ENCODE data around the gene TIFAB.

TIFAB gene

DNA sequence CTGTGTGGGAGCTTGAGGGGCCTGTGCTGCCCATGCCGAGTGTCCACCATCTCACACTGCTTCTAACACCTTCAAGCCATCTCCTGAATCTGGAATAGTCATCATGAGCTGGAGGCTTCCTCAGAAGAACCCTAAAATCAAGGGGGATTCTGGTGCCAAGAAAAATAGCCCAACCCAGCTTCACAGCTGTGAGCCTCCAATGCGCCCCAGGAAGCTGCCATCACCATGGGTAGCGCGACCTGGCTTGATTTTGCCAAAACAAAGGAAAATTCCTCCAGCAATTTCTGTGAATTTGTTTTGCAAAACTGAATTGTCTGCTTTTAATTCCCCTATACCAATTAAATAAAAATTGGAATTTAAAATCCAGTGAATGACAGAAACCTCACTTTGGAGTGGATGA is 6.2 kb upstream of the TIFAB start:
- no peak for DNase-seq (ENCODE audit: low read depth)

DNA sequence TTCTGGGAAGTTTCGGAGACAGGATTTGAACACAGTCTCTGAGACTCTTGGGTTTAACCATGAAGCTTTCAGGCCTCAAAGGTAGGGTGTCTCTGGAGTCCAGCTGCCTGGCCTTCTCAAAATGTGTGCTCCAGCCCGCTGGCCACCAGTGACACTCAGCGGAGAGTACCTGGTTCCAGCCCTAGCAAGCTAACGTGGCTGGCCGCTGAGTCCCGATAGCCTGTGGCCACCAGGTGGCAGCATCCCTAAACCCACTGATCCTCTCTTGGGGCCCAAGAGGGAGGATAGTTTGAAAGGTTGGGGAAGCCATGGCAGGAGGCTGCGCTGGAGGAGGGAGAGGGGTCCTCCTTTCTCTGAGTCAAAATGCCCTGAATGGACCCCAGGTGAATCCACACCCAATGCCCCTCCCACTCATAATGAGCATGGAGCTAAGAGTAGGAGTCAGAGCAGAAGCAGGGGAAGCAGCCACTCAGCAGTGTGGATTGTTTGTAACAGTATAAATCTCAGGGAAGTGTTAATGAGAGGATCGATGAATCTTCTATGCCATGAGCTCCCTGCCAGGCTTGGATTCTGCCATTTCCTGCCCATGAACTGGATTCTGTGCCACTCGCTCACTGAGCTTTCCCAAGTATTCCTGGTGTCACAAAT is 5.4 kb upstream of the TIFAB start:
- peak; percentile 37 for DNase-seq (ENCODE audit: low read depth)

DNA sequence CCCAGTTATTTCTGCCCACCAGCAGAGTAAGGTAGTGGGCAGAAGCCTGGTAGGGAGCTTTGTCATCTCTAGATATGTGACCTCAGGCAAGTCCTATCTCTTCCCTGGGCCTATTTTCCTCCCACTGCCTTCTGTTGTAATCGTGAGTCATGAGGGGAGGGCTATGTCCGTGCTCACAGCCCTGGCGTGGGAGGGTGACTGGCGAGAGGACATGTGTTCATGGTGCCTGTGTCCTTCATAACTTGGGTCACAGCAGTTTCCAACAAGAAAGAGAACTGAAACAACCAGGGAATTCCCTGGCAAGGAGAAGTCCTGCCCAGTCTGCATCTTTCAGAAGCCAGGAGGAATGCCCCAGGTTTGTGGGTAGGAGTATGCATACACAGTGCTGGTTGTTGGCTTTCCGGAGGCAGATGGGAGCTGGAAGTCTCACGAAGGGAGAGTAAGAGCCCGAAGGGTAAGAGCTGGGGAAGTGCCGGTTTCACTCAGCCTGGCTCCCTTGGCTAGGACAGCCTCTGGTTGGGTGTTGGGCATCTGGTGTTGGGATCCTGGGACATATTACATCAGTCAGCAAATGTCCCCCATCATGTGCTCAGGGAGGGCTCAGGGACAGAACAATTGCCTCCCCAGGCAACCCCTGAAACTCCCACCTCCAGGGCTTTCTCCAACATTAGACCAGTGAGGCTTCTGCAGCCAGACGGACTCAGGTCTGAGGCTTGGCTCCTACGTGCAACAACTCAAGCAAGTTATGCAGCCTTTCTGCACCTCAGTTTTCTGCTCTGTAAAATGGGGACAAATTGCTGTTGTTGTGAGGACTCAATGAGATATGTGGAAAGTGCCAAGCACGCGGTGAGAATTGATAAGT is 4.3 kb upstream of the TIFAB start:
- no peak for DNase-seq (ENCODE audit: low read depth)

DNA sequence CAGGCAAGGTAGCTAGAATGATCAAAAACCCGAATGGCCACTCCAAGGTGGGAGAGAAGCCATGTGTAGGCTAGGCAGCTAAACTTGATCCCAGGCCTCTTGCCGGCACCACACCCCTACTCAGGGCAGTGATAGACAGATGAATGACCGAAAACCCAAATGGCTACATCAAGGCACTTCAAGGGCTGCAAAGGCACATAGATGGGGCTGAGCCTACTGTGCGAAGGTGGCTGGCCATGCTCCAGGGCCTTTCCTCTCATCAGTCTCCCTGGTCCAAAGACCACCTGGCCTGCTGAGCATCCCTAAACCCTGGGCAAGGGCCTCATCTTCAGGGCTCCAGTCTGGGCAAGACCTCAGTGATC is 3.7 kb upstream of the TIFAB start:
- DNase-seq (ENCODE audit: low read depth): no peak

DNA sequence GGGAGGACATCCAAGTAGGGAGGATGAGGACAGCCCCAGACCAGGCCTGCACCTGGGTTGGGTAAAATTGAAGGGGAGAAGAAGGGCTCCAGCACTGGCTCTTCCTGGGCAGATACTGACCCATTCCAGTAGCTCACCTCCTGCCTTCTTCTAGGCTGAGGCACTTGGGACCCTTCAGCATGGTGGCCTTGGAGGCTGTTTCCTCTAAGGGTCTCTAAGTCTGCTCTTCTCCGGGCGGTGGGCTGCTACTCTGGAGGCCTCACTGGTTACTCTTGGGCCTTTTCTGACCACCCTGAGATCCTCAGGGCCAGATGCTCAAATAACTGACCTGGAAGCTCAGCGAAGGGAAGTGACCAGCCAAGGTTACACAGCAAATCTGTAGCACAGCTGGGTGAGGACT is 2.8 kb upstream of the TIFAB start:
- DNase-seq (ENCODE audit: low read depth): no peak

DNA sequence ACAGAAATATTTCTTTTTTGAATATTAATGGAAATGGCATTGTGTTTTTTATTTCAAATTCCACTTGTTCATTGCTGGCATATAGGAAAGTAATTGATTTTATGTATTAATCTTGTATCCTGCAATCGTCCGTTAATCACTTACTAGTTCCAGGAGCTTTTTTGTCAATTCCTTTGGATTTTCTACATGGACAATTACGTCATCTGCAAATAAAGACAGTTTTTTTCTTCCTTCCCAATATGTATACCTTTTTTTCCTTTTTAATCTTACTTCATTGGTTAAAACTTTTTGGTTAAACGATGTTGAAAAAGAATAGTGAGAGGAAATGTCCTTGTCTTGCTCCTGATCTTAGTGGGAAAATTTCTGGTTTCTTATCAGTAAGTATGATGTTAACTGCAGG is 1.5 kb upstream of the TIFAB start:
- no peak for DNase-seq (ENCODE audit: low read depth)

DNA sequence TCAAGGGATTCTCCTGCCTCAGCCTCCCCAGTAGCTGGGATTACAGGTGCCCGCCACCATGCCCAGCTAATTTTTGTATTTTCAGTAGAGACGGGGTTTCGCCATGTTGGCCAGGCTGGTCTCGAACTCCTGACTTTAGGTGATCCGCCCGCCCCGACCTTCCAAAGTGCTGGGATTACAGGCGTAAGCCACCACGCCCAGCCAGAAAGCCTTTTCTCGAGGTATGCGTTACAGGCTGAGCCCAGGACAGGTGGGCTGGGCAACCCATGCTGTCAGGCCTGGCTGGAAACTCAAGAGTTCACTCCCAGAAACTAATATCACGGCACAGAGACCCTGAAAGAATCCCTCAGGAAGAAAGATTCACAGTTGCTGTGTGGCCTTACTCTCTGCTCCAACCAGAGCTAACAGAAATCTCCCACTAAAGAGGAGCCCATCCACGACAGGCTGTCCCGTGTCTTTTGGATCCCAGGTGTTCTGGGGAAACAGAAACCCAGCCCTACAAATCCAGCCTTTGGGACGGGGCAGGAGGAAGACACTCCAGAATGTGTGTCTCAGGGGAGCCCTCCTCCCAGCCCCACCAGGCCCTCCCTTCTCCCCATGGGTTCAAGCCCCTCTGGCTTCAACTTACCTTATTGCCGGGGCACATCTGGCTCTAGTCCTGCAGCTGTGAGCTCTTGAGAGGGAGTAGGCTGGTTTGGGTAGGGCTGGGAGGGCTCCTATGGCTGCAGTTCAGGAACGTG is 400 bp downstream of the TIFAB start:
- no peak for DNase-seq (ENCODE audit: low read depth)

DNA sequence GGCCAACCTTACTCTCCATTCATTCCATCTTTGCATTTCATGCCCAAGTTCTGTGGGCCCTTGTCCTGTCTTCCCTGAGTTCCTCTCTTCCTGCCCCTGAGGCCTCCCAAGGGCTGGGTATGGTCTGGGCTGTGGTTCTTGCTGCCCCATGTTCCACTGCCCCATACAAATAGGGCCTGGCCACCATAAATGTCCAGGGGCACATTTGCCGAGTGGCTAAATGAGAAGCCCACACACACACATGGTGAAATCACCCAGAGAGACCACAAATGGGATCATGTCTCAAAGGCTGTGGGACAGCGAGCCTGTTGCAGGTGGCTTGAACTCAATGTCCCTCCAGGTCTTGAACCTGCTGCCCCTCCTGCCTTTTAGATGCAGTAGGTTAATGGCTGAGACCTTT is 1.2 kb downstream of the TIFAB start:
- DNase-seq (ENCODE audit: low read depth): no peak

DNA sequence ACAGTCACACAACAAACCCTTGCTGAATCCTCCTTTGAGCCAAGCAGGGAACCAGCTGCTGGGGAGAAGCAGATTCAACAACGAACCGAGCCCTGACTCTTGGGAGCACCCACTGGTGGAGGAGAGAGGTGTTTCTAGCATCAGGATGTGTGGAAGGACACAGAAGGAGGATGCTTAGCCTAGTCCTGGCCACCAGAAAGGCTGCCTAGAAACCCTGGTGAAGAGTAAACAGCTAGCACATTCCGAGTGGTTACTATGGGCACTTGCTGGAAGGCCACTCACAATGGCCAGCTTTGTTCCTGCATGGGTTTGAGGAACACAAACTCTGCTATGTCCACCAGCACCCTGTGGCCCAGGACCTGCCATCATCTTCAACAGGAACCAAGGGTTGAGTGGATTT is 1.8 kb downstream of the TIFAB start:
- DNase-seq (ENCODE audit: low read depth): no peak

DNA sequence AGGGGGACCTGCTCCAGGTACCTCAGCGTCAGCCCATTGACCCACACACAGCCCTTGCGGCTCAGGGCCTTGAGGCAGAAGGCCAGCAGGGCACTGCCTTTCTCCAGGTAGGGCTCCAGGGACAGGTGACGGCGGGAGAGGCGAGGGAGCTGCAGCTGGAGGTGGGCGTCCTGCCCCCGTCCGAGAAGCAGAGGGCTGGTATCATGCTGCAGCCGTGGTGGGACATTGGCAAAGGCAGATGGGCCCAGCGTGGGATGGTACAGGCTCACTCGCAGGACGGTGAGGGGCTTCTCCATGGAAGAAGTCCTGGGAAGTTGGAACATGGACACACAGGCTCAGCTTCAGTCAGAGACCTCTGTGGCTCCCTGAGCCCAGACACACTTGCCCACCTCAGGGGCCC is 2.5 kb downstream of the TIFAB start:
- DNase-seq (ENCODE audit: low read depth): no peak

DNA sequence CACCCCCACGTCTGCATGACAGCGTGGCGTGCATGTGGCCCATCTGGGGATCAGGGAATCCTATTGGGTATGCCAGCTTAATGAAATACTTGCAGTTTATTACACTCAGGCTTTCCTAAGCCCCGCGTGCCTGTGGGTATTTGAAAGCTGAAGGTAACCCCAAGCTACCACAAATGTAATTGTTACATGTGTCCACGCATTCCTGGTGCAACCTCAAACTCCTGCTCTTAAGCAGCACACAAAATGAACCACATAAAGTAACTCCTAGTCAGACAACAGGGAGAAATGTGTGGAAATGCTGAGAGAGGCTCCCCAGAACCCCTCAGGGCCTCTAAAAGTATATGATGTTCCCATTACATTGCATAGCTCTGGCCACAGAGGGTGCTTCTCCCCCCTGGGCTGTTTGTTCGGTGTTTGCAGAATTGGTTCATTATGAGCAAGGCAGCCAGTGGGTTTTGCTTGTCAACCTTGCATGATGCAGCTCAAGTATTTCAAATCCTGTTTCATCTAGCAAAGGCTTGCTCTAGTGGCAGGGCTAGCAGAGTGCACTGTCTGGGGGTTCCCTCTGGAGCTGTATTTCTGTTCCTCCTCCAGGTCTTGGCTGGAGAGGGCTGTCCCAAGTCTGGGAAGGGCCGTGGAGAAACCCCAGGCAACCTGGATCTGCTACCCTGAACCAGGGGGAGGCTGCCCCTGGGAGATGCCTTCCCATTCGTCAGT is 3.2 kb downstream of the TIFAB start:
- DNase-seq (ENCODE audit: low read depth): no peak

DNA sequence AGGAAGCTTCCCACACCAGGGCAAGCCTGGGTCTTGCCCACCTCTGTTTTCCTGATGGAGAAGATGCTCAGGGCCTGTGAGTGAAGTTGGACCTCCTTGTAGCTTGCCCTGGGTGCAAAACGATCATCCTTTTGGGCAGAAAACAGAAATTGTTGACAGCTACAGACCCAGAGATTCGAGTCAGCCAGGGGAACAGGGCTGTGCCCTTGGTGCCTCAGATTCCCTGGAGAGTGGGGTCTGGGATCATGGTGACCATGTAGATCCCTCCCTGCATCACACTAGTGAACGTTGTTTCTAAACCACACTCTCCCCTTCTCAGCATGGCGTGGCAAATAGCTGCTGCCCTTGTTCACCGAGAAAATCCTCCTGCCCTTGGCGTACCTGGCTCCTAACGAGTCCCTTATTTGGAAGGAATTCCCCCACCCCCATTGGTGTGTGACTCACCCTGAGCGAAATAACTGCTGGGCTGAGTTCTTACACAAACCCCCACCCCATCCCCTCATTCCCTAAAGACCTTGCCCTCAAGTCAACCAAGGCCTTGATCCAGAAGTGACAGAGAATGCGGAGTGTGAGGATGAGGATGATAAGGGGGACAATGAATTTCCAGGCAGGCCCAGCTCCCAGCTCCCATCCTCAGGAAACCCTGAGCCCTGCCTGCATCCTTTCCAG is 3.9 kb downstream of the TIFAB start:
- DNase-seq (ENCODE audit: low read depth): no peak

DNA sequence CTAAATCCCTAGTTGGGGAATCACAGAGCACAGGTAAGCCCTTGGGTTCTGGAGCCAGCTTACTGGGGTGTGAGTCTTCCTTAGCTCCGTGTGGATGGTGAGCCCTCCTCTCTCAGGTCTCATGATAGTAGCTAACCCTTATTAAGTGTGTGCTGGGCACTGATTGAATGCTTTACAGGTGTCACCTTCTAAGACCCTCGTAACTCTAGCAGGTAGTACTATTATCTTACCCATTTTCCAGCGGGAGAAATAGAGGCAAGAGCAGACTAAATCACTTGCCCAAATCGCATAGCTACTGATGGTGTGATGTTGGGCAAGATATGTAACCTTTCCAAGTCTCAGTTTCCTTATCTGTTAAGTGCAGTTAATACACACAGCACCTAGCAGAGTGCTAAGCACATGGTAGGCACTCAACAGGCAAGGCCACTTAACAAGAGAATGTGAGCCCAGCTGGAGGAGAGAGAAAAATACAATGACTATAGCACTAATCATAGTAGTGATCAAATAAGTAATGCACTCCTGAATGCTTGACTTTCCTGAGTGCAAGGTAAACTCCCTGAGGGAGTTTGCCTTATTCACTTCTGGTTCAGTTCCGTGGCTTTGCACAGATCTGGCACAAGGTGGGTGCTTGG is 4.7 kb downstream of the TIFAB start, which contains the start of gene DCANP1:
TSS of gene DCANP1 (minus strand) at position 51 of the 632 bp plus-strand sequence. CDS start 240 bp downstream, outside the sequence.
- DNase-seq (ENCODE audit: low read depth): no peak

DNA sequence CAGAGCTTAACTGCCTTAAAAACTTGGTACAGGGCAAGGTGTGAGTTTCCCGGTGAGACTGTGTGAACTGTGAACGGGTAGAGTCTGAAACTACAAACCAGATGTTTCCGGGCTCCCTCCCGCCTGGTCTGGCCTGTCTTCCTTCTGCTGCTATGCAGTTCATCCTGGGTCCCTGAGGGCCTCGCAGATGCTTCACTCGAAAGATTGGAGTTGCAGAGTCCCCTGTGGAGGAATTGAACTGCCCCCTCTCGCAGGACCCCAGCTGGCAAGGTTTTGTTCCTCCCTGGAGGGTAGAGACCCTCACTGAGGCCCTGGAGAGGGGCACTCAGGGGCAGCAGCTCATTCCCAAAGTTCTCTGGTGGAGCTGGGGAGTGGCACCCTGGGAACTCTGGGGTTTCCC is 5.5 kb downstream of the TIFAB start:
- no peak for DNase-seq (ENCODE audit: low read depth)

DNA sequence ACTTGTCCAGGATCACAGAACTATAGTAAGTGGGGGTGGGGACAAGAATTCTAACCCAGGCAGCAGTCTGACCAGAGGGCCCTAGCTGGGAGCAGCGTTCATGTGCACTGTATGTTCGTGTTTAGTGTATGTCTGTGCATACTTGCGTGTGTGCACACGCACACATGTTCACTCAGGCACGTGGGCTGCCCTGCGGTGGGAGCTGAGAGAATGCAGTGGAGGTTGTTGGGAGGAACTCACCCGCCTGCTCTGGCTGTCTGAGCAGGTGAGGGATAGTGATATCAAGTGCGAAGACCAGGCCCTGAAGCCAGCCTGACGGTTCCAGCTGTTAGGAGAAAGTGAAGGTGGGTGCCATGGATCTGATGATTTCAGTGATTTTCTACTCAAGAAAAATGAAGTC is 5.9 kb downstream of the TIFAB start:
- DNase-seq (ENCODE audit: low read depth): no peak

DNA sequence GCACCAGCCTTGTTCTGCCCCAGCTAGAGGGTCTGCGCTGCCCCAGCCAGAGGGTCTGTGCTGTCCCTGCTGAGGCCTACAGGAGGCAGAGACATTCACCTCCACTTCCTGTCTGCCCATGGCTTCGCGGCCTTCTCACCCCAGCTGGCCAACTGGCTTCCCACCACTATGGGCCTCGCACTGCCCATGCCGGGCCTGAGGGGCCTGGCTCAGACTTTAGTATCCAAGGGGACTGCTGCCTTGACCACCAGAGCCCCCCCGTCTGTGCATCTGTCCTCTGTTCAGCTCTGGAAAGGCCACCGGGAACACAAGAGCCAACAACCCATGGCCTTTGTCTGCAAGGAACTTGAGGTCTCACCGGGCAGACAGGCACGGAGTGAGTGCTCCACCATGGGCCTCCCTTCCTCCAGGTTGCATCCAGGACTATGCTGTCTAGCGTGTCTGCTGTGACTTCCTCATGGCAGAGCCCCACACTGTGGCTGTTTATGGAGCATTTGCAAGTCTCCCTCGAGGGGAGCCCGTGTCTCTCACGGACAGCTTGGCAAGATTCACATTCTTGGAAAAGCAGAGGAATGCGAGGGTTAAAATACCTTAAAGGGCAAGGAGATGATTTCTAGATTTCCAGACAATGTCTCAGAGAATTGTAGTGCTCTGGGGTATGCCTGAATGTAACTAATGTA is 6.7 kb downstream of the TIFAB start:
- no peak for DNase-seq (ENCODE audit: low read depth)

DNA sequence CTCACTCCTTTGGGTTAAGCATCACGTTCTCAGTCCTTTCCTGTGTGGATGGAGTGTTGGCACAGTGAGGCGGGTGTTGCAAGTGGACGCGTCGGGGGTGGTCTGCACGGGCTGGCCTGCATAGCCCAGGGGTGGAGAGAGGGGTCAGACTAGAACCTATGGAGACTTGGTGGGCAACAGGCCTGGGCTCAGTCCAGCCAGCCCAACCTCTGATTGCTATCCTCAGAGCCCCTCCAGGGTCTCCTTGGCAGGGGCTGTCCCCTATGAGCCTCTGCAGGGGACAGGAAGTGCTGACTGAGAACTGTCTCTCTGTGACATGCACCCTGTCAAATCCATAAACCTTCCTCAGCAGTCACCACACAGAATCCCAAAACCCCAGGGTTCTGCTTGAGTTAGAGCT is 7.3 kb downstream of the TIFAB start:
- no peak for DNase-seq (ENCODE audit: low read depth)

DNA sequence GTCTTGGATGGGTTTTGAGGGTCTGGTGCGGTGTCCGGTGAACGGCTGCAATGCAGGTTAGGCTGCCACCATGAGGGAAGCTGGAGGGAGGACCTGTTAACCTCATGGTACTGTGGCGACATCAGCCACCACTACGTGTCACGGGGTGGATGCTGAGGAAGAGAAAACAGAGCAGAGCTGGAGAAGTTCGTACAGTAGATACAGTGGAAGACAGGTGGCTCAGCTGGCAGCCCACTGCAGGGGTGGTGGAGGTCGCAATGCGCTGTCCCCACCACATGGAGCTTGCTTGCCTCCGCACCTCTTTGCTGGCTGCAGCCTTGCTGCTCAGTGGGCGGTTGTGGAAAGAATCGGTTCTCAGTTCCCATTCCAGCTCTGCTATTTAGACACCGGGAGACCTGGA is 7.8 kb downstream of the TIFAB start:
- no peak for DNase-seq (ENCODE audit: low read depth)

DNA sequence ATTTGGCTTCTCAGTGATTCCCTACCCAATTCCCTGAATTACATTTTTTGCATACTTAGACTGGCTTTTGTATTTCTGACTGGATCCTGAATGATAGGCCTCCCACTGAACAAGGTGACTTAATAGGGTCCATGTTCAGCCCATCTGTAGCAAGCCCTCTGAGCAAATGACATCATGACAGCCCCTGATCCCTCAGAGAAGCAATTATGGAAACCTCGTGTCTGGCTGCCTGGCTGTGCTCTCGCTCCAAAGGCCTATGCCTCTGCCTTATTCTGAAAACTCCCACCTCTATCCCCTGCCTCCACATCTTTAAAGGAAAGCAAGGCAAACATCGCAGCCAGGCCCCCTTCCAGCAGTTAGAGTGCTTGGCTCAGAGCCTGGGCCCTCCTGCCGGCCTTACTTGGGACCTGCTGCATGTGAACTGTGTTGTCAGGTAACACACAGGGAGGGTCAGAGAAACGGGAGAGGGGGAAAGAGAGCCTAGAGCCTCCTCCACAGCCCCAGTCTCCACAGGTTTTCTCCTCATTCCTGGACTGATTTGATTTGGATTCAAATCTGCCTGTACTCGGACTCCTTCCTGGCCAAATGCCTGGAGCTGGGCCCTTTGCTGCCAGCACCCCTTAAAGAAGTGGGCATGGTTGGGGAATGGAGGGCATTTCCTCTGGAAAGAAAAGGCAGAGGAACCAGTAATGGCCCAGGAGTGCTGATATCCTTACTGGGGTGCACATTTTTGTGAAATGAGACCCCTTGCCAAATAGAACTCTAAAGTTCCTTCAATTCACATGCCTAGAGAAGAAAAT is 8.8 kb downstream of the TIFAB start:
- no peak for DNase-seq (ENCODE audit: low read depth)

Data from stimulated activated CD8-positive, alpha-beta memory T cell treated with anti-CD3 and anti-CD28 coated beads, Interleukin-15, amount 100 ng/mL, for 24 hours (primary cell).